Smooth muscle cell (in vitro differentiated cells): ENCODE results near the gene ARID1B. TPM values are rescaled to one million over a fixed set of nuclear protein-coding genes. Genes with fewer than 3 reads are reported as not detected.

Experiments used
- DNase-seq: peaks from one replicate; lab custom pipeline; 2025; ENCODE audit not compliant: unreplicated experiment; lab: John Stamatoyannopoulos, UW
- H2AFZ ChIP-seq: fragments of 200-600 bp; sonication (generic); 2 replicates; pipeline ENCODE4 v1.6.0; 2016; ENCODE audit warnings: antibody characterized with exemption, low read depth, mild to moderate bottlenecking
- H3F3A ChIP-seq: fragments of 200-600 bp; sonication (generic); 2 replicates; pipeline ENCODE4 v1.6.0; 2017; ENCODE audit warnings: antibody characterized with exemption, low read depth
- H3K27ac ChIP-seq: fragments of 200-600 bp; sonication (generic); 2 replicates; pipeline ENCODE4 v1.5.1; 2016; ENCODE audit warnings: low read depth, mild to moderate bottlenecking
- H3K27me3 ChIP-seq: fragments of 200-600 bp; sonication (generic); 2 replicates; pipeline ENCODE4 v1.6.1; 2016; ENCODE audit warnings: low read depth, mild to moderate bottlenecking
- H3K36me3 ChIP-seq: fragments of 200-600 bp; sonication (generic); 2 replicates; pipeline ENCODE4 v1.5.1; 2016; ENCODE audit warnings: low read depth
- H3K4me1 ChIP-seq: fragments of 200-600 bp; sonication (generic); 2 replicates; pipeline ENCODE4 v1.5.1; 2016; ENCODE audit warnings: low read depth
- H3K4me2 ChIP-seq: fragments of 200-600 bp; sonication (generic); 2 replicates; pipeline ENCODE4 v1.6.0; 2016; ENCODE audit warnings: mild to moderate bottlenecking
- H3K4me3 ChIP-seq: fragments of 200-600 bp; sonication (generic); 2 replicates; pipeline ENCODE4 v1.5.1; 2016; ENCODE audit warnings: mild to moderate bottlenecking
- H3K79me2 ChIP-seq: fragments of 200-600 bp; sonication (generic); 2 replicates; pipeline ENCODE4 v1.6.0; 2016; ENCODE audit warnings: low read depth, mild to moderate bottlenecking
- H3K9ac ChIP-seq: fragments of 200-600 bp; sonication (generic); 2 replicates; pipeline ENCODE4 v1.6.0; 2016; ENCODE audit warnings: low read depth
- H3K9me3 ChIP-seq: fragments of 200-600 bp; sonication (generic); replicated peaks from 2 replicates; pipeline ENCODE4 v1.5.1; 2016; ENCODE audit warnings: low read depth
- H4K20me1 ChIP-seq: fragments of 200-600 bp; sonication (generic); 2 replicates; pipeline ENCODE4 v1.6.0; 2016; ENCODE audit warnings: low read depth
- WGBS: methylation state at CpG from one replicate; pipeline ENCODE4 v1.1.7; 2016; ENCODE audit warnings: low lambda C conversion rate; 5-methylcytosine and 5-hydroxymethylcytosine counted together
- polyA plus RNA-seq: library from polyadenylated mRNA; unstranded; fragments of >200 nt; fragmentation: Nextera tagmentation; extraction: Ambion mirVana; gene quantifications from 2 replicates; pipeline ENCODE4 v1.2.1, GENCODE V29; 2016
- total RNA-seq: library from RNA; depleted of rRNA; stranded (reverse); fragments of >200 nt; gene quantifications from 2 replicates; pipeline ENCODE4 v1.2.3, GENCODE V29; 2014
- TF ChIP-seq, protein P1 (sequence below): fragments of 200-600 bp; sonication (generic); IDR thresholded peaks from 2 replicates; pipeline ENCODE4 v1.5.1; 2017; ENCODE audit warnings: borderline replicate concordance, mild to moderate bottlenecking, antibody characterized with exemption; ENCODE audit not compliant: insufficient read depth, poor library complexity, severe bottlenecking

The ARID1B gene
- total and polyA plus RNA-seq, 2 experiments from 2014 or later: 30.1 to 65.4 TPM

GRCh38 chr6:156988276-156989158 is 211.3 kb downstream of the ARID1B start:
- no peak overlapping the region for H2AFZ ChIP-seq
- H3K4me1 ChIP-seq: peaks cover 27% of the 10 kb centered on the region
- 54% methylated on average over 6 of the region's 6 CpGs for WGBS
- H3K36me3 ChIP-seq: no peaks in the 10 kb centered on the region
- no peaks in the 10 kb centered on the region for H3K27me3 ChIP-seq
- TF ChIP-seq, protein P1, sequence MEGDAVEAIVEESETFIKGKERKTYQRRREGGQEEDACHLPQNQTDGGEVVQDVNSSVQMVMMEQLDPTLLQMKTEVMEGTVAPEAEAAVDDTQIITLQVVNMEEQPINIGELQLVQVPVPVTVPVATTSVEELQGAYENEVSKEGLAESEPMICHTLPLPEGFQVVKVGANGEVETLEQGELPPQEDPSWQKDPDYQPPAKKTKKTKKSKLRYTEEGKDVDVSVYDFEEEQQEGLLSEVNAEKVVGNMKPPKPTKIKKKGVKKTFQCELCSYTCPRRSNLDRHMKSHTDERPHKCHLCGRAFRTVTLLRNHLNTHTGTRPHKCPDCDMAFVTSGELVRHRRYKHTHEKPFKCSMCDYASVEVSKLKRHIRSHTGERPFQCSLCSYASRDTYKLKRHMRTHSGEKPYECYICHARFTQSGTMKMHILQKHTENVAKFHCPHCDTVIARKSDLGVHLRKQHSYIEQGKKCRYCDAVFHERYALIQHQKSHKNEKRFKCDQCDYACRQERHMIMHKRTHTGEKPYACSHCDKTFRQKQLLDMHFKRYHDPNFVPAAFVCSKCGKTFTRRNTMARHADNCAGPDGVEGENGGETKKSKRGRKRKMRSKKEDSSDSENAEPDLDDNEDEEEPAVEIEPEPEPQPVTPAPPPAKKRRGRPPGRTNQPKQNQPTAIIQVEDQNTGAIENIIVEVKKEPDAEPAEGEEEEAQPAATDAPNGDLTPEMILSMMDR: no peak
- peak overlapping the region; percentile 20 for H3K4me2 ChIP-seq
- DNase-seq: no peak
- H3K27ac ChIP-seq: peak overlapping the region; percentile 12
- no peaks in the 10 kb centered on the region for H3K9me3 ChIP-seq
- H4K20me1 ChIP-seq: peaks cover 98% of the 10 kb centered on the region
- H3F3A ChIP-seq: peaks cover 11% of the 10 kb centered on the region
- H3K9ac ChIP-seq: no peak overlapping the region
- H3K4me3 ChIP-seq: no peak overlapping the region
- peaks cover 97% of the 10 kb centered on the region for H3K79me2 ChIP-seq

DNA sequence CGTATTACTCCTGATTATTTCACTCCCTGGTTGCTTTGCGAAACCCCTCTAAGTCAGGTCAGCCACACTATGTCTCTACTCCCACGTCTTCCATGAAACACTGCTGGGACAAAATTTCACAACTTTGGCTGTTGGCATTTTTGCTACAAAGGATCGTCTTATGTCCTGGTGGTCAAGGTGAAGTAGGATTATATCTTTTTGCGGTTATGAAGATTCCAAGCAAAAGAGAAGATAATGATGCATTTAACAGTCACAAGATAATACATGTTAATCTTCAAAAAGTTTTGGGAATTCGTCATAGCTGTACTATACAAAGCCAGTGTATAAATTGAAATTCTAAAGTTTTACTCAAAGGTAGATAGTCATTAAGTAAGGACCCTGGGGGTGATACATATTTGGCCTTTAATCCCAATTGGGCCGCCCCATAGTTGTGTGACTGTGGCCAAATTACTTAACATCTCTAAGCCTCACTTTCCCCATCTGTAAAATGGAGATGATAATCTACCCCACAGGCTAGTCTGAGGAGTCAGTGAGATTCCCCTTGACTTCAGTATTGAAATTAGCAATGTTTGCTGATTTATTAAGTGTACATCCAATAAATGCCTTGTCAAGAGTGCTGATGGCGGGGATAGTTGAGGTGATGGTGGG is 212.1 kb downstream of the ARID1B start:
- no peaks in the 10 kb centered on the region for H3K27me3 ChIP-seq
- DNase-seq: no peak
- H3K9me3 ChIP-seq: no peaks in the 10 kb centered on the region
- no peak overlapping the region for H3K4me2 ChIP-seq
- TF ChIP-seq, protein P1: no peak
- no peak overlapping the region for H3K27ac ChIP-seq
- H4K20me1 ChIP-seq: peaks cover 98% of the 10 kb centered on the region
- H3K4me3 ChIP-seq: no peak overlapping the region
- H3K36me3 ChIP-seq: no peaks in the 10 kb centered on the region
- H2AFZ ChIP-seq: no peak overlapping the region
- H3K79me2 ChIP-seq: peaks cover 97% of the 10 kb centered on the region
- H3F3A ChIP-seq: peaks cover 11% of the 10 kb centered on the region
- peaks cover 33% of the 10 kb centered on the region for H3K4me1 ChIP-seq
- 82% methylated on average over 8 of the region's 8 CpGs for WGBS
- no peak overlapping the region for H3K9ac ChIP-seq

DNA sequence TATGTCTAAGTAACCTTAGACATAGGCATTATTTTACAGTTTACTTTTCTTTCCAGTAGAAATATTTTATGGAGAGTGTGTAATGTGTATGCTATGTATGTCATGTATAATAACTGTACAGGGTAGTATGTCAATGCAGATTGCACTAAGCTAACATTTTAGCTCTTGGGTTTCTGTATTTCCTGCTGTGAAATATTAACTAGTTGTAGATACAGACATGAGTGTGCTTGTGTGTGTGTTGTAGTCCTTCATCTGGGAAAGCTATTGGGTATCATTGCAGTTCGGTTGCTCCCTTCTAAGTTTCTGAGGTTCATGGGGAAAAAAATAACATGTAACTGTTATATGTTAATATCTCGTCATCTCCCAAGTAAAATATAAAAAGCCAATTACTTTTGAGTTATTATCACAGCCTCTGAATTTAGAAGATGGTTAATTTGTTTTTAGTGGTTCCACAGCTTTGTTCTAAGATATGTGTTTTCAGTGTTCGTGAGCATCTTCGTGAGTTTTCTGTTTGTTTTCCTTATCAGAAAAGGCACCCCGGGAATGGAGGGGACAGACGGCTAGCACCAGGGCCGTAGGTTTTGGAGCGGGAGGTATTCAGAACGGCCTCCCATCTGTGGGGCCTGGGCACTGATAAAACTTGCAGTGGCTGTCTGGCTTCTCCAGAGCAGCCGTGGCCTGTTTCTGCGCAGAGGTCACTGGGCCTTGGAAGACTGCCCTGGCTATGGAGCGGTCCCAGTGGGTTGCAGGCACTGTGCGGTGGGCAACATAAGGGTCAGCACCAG is 215.0 kb downstream of the ARID1B start:
- H3F3A ChIP-seq: peaks cover 11% of the 10 kb centered on the region
- peak overlapping the region; percentile 82 for H3K27ac ChIP-seq
- no peak for DNase-seq
- H3K9ac ChIP-seq: peak overlapping the region; percentile 25
- H3K9me3 ChIP-seq: no peaks in the 10 kb centered on the region
- H3K4me1 ChIP-seq: peaks cover 38% of the 10 kb centered on the region
- no peak overlapping the region for H2AFZ ChIP-seq
- peaks cover 97% of the 10 kb centered on the region for H3K79me2 ChIP-seq
- H3K4me3 ChIP-seq: peak overlapping the region; percentile 17
- no peaks in the 10 kb centered on the region for H3K27me3 ChIP-seq
- H4K20me1 ChIP-seq: peaks cover 98% of the 10 kb centered on the region
- no peaks in the 10 kb centered on the region for H3K36me3 ChIP-seq
- WGBS: 36% methylated on average over 13 of the region's 13 CpGs
- TF ChIP-seq, protein P1: no peak
- peak overlapping the region; percentile 76 for H3K4me2 ChIP-seq
